Testis (tissue), 3 donors: ENCODE data around the gene BAHCC1. TPM values are rescaled to one million over a fixed set of nuclear protein-coding genes. Genes with fewer than 3 reads are reported as not detected.

ENCODE experiments used
- DNase-seq: peaks from one replicate; pipeline ENCODE4 v3.0.0-alpha.2; 2019
- H3K27ac ChIP-seq, 2 donors: fragments of 200-600 bp; sonication (generic); one replicate each; pipeline ENCODE4 v1.5.1; 2019
- H3K27me3 ChIP-seq: fragments of 200-600 bp; sonication (generic); one replicate; pipeline ENCODE4 v1.5.1; 2019
- H3K36me3 ChIP-seq: fragments of 200-600 bp; sonication (generic); one replicate; pipeline ENCODE4 v1.5.1; 2017; ENCODE audit warnings: low read depth; ENCODE audit errors: missing control alignments
- H3K4me1 ChIP-seq: fragments of 200-600 bp; sonication (generic); one replicate; pipeline ENCODE4 v1.5.1; 2019
- H3K4me3 ChIP-seq, 2 donors: fragments of 200-600 bp; sonication (generic); one replicate each; pipeline ENCODE4 v1.5.1; 2017 to 2019
- H3K9me3 ChIP-seq: fragments of 200-600 bp; sonication (generic); one replicate; pipeline ENCODE4 v1.5.1; 2017
- CTCF ChIP-seq, 3 experiments: fragments of 450-650 bp in 2 of 3; fragments of 200-600 bp in 1 of 3; sonication (generic) in 1 of 3; IDR thresholded peaks; one replicate each; pipeline ENCODE4 v1.5.1; 2016 to 2019; ENCODE audit warnings: antibody characterized with exemption in 3 of 3, mild to moderate bottlenecking in 2 of 3, moderate library complexity in 1 of 3
- POLR2A ChIP-seq: fragments of 450-650 bp; IDR thresholded peaks from one replicate; pipeline ENCODE4 v1.6.1; 2017; ENCODE audit warnings: antibody characterized with exemption, mild to moderate bottlenecking, moderate library complexity
- WGBS, 2 donors: methylation state at CpG; one replicate each; pipeline ENCODE4 v1.1.5; 2018; 5-methylcytosine and 5-hydroxymethylcytosine counted together
- intact Hi-C: fragments of 100-400 bp; cut with DNase I; formaldehyde crosslinking; loops from one replicate; pipeline ENCODE4 v1.15.1; 2023; ENCODE audit warnings: low total_unique reads
- polyA plus RNA-seq: library from polyadenylated mRNA; stranded (reverse); fragments of 350-450 nt; fragmentation: Illumina TruSeq; extraction: RNeasy Lipid Tissue Mini Kit (QIAGEN cat#74804); gene quantifications from one replicate; pipeline ENCODE4 v1.2.3, GENCODE V29; 2014; ENCODE audit warnings: low read depth, low replicate concordance; ENCODE audit not compliant: insufficient read depth
- total RNA-seq, 2 donors: library from RNA; depleted of rRNA; stranded (reverse); fragments of >200 nt; gene quantifications; one replicate each; pipeline ENCODE4 v1.2.3, GENCODE V29; 2016

Gene BAHCC1
- total and polyA plus RNA-seq, 3 donors from 2014 or later, result 11.3 to 30.2 (median 29.2) TPM

- intact Hi-C loops, result no loop called here
- peak; percentile 60 for DNase-seq
- Histone ChIP-seq H3K4me1 (peaks cover 56% of the 10 kb centered on the region), H3K4me3 (no peak overlapping the region), H3K9me3 (no peaks in the 10 kb centered on the region), H3K36me3 (no peaks in the 10 kb centered on the region), H3K27ac (peak overlapping the region; percentile 47 to 59), H3K27me3 (no peaks in the 10 kb centered on the region)
- TF ChIP-seq POLR2A, result no peak
- TF ChIP-seq CTCF (IDR thresholded peaks at IDR 0.05), result no peak
- WGBS, 2 donors, result 32 to 35% methylated on average over 14 to 26 of the region's 32 CpGs
Measured at GRCh38 chr17:81419319-81419885, 24.1 kb downstream of the BAHCC1 start.

GRCh38 chr17:81419886-81420768 lies 24.9 kb downstream of the BAHCC1 start:
- Histone ChIP-seq H3K27ac (peak overlapping the region; percentile 47 to 59), H3K4me1 (peaks cover 56% of the 10 kb centered on the region), H3K27me3 (no peaks in the 10 kb centered on the region), H3K9me3 (no peaks in the 10 kb centered on the region), H3K36me3 (no peaks in the 10 kb centered on the region), H3K4me3 (no peak overlapping the region)
- intact Hi-C loops, result no loop called here
- no peak for DNase-seq
- 57 to 73% methylated on average over 12 to 23 of the region's 28 CpGs for WGBS, 2 donors
- TF ChIP-seq POLR2A (no peak), CTCF (IDR thresholded peaks at IDR 0.05) (no peak)

- no peak for DNase-seq
- Histone ChIP-seq H3K27me3 (no peaks in the 10 kb centered on the region), H3K36me3 (no peaks in the 10 kb centered on the region), H3K4me1 (peaks cover 56% of the 10 kb centered on the region), H3K9me3 (no peaks in the 10 kb centered on the region), H3K4me3 (no peak overlapping the region), H3K27ac (peak overlapping the region in 1 of 2 donors; percentile 47)
- TF ChIP-seq CTCF (IDR thresholded peaks at IDR 0.05) (no peak), POLR2A (no peak)
- intact Hi-C loops, result no loop called here
- WGBS, 2 donors, result 60 to 94% methylated on average over 7 to 22 of the region's 24 CpGs
Measured at GRCh38 chr17:81420769-81421462, 25.7 kb downstream of the BAHCC1 start.

- intact Hi-C loops, result no loop called here
- 33 to 42% methylated on average over 4 to 27 of the region's 34 CpGs for WGBS, 2 donors
- TF ChIP-seq CTCF (IDR thresholded peaks at IDR 0.05) (no peak), POLR2A (no peak)
- peak; percentile 54 for DNase-seq
- no peak overlapping the region for H3K4me3 ChIP-seq
- no peaks in the 10 kb centered on the region for H3K27me3 ChIP-seq
- no peaks in the 10 kb centered on the region for H3K36me3 ChIP-seq
- no peaks in the 10 kb centered on the region for H3K9me3 ChIP-seq
- H3K27ac ChIP-seq, result no peak overlapping the region
- peaks cover 57% of the 10 kb centered on the region for H3K4me1 ChIP-seq
Measured at GRCh38 chr17:81422776-81423697, 27.8 kb downstream of the BAHCC1 start.
